ENCODE measurements around the gene IGSF11. TPM values are rescaled to one million over a fixed set of nuclear protein-coding genes. Genes with fewer than 3 reads are reported as not detected.

IGSF11 gene
- polyA plus RNA-seq, 1 donor (not counting 4 experiments of a cell fraction or from before 2014, with no cell fraction given) = 0.68 TPM

GRCh38 chr3:118968111-118968510 is 66.5 kb downstream of the IGSF11 start:
- no peaks in the 10 kb centered on the region for H3K36me3 ChIP-seq (ENCODE audit: control insufficient read depth in 2 of 2, extremely low read depth in 1 of 2, insufficient read depth in 2 of 2, low read length in 2 of 2)
- no peak overlapping the region for H3K27ac ChIP-seq (ENCODE audit: control insufficient read depth, insufficient read depth, low read length)
- no peaks in the 10 kb centered on the region for H3K4me1 ChIP-seq (ENCODE audit: control insufficient read depth, extremely low read depth, insufficient read depth, low read length)
- no peak overlapping the region for H3K4me3 ChIP-seq (ENCODE audit: control insufficient read depth in 2 of 3, extremely low read depth in 1 of 3, insufficient read depth in 2 of 3, low read depth in 1 of 3, low read length in 3 of 3)
- no peak overlapping the region for H2AFZ ChIP-seq (ENCODE audit: control insufficient read depth, low read length)
- no peaks in the 10 kb centered on the region for H3K9me3 ChIP-seq (ENCODE audit: control insufficient read depth, low read depth, low read length)
- no peaks in the 10 kb centered on the region for H3K79me2 ChIP-seq (ENCODE audit: control insufficient read depth, insufficient read depth, low read length)
- H3K9ac ChIP-seq (ENCODE audit: control insufficient read depth, extremely low read depth, insufficient read depth, low read length) = no peak overlapping the region
- DNase-seq (ENCODE audit: low read depth, low spot score) = no peak
- FAIRE-seq = no peak
- TF ChIP-seq EZH2 (IDR thresholded peaks at IDR 0.05; ENCODE audit: low read length) = no peak
- TF ChIP-seq, protein P1, sequence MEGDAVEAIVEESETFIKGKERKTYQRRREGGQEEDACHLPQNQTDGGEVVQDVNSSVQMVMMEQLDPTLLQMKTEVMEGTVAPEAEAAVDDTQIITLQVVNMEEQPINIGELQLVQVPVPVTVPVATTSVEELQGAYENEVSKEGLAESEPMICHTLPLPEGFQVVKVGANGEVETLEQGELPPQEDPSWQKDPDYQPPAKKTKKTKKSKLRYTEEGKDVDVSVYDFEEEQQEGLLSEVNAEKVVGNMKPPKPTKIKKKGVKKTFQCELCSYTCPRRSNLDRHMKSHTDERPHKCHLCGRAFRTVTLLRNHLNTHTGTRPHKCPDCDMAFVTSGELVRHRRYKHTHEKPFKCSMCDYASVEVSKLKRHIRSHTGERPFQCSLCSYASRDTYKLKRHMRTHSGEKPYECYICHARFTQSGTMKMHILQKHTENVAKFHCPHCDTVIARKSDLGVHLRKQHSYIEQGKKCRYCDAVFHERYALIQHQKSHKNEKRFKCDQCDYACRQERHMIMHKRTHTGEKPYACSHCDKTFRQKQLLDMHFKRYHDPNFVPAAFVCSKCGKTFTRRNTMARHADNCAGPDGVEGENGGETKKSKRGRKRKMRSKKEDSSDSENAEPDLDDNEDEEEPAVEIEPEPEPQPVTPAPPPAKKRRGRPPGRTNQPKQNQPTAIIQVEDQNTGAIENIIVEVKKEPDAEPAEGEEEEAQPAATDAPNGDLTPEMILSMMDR (optimal IDR thresholded peaks at IDR 0.05 in 1 of 3, IDR thresholded peaks at IDR 0.05 in 1 of 3, conservative IDR thresholded peaks at IDR 0.05 in 1 of 3; ENCODE audit: extremely low read depth in 1 of 3, insufficient read depth in 2 of 3, low read length in 3 of 3) = no peak
- no peaks in the 10 kb centered on the region for H3K27me3 ChIP-seq (ENCODE audit: control insufficient read depth, extremely low read depth, insufficient read depth, low read length)
- dilution Hi-C loops (cut with MboI; ENCODE audit: extremely low pct_ligation_motif_present, low sequenced_read_pairs) = no loop called here
- H3K9me1 ChIP-seq (ENCODE audit: control insufficient read depth, extremely low read depth, insufficient read depth, low read length) = no peaks in the 10 kb centered on the region
- H3K4me2 ChIP-seq (ENCODE audit: control insufficient read depth, extremely low read depth, insufficient read depth, low read depth, low read length) = no peak overlapping the region
- no peaks in the 10 kb centered on the region for H4K20me1 ChIP-seq (ENCODE audit: control insufficient read depth, extremely low read depth, insufficient read depth, low read length)

- TF ChIP-seq, protein P1 (optimal IDR thresholded peaks at IDR 0.05 in 1 of 3, IDR thresholded peaks at IDR 0.05 in 1 of 3, conservative IDR thresholded peaks at IDR 0.05 in 1 of 3; ENCODE audit: extremely low read depth in 1 of 3, insufficient read depth in 2 of 3, low read length in 3 of 3) = no peak
- no peak for TF ChIP-seq EZH2 (IDR thresholded peaks at IDR 0.05; ENCODE audit: low read length)
- dilution Hi-C loops (cut with MboI; ENCODE audit: extremely low pct_ligation_motif_present, low sequenced_read_pairs) = no loop called here
Measured at GRCh38 chr3:118966700-118967099, 67.9 kb downstream of the IGSF11 start.

More at GRCh38 chr3:118966700-118967099, 67.9 kb downstream of the IGSF11 start:
- H3K4me2 ChIP-seq (ENCODE audit: control insufficient read depth, extremely low read depth, insufficient read depth, low read depth, low read length) = no peak overlapping the region
- no peak overlapping the region for H3K9ac ChIP-seq (ENCODE audit: control insufficient read depth, extremely low read depth, insufficient read depth, low read length)
- no peaks in the 10 kb centered on the region for H4K20me1 ChIP-seq (ENCODE audit: control insufficient read depth, extremely low read depth, insufficient read depth, low read length)
- FAIRE-seq (no peak), DNase-seq (ENCODE audit: low read depth, low spot score) (no peak)
- no peaks in the 10 kb centered on the region for H3K27me3 ChIP-seq (ENCODE audit: control insufficient read depth, extremely low read depth, insufficient read depth, low read length)
- H3K79me2 ChIP-seq (ENCODE audit: control insufficient read depth, insufficient read depth, low read length) = no peaks in the 10 kb centered on the region
- no peak overlapping the region for H3K27ac ChIP-seq (ENCODE audit: control insufficient read depth, insufficient read depth, low read length)
- H3K4me1 ChIP-seq (ENCODE audit: control insufficient read depth, extremely low read depth, insufficient read depth, low read length) = no peaks in the 10 kb centered on the region
- no peak overlapping the region for H2AFZ ChIP-seq (ENCODE audit: control insufficient read depth, low read length)
- H3K9me3 ChIP-seq (ENCODE audit: control insufficient read depth, low read depth, low read length) = no peaks in the 10 kb centered on the region
- H3K4me3 ChIP-seq (ENCODE audit: control insufficient read depth in 2 of 3, extremely low read depth in 1 of 3, insufficient read depth in 2 of 3, low read depth in 1 of 3, low read length in 3 of 3) = no peak overlapping the region
- no peaks in the 10 kb centered on the region for H3K36me3 ChIP-seq (ENCODE audit: control insufficient read depth in 2 of 2, extremely low read depth in 1 of 2, insufficient read depth in 2 of 2, low read length in 2 of 2)
- H3K9me1 ChIP-seq (ENCODE audit: control insufficient read depth, extremely low read depth, insufficient read depth, low read length) = no peaks in the 10 kb centered on the region
